HG02943 (cell line): ENCODE measurements around the gene HTRA3.

Experiments
- ATAC-seq: cut with Tn5 transposase; IDR thresholded peaks from one replicate; pipeline ENCODE4 v1.9.1; 2021; ENCODE audit warnings: mild to moderate bottlenecking, low read depth, moderate library complexity; ENCODE audit not compliant: unreplicated experiment

Gene HTRA3

DNA sequence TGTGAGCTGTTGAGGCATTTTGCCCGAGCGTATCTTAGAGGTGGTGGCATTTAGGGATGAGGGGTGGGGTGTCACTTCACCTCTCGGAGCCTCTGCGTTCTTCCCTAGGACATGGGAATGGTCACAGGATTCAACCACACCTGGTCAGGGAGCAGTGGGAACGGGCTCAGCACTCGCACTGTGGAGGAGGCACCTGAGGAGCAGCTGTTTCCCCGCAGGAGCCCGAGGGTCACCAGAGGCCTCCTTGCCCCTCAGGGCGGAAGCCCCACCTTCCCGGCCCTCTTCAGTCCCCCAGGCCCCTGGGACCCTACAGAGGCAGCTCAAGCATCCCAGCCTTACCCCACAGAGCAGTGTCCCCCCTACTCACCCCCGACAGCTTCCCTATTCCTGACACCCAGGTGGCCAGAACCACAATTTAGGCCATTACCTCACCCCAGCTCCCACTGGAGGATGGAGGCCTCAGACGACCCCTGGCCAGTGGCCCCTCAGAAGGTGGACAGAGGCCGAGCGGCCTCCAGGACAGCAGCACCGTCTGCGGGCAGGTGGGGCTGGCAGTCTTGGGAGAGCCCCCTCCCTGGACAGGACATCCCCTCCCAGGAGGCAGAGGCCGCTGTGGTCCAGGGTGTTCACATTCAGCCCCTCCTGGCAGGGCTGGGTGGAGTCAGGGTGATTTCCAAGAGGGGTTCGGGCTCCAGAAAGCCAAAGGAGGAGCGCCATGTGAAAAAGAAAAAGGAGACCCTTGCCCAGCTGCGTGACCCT is 4.2 kb upstream of the HTRA3 start:
- no peak for ATAC-seq

DNA sequence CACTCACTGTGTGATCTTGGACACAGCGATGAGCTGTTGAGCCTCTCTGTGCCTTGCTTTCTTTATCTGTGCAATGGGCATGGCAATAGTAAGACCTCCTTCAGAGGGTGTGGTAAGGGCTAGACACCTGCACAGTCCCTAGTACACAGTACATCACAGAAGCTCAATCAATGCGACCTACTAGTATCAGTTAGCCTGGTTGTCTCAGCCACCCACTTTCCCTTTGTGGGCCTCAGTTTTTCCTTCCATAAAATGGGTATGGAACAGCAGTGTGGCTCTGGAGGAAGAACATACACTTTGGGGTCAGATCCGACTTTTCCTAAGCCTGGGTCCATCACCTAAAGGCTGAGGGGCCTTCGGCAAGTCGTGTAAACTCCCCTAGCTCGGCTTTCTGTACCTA is 3.5 kb upstream of the HTRA3 start:
- ATAC-seq: no peak

DNA sequence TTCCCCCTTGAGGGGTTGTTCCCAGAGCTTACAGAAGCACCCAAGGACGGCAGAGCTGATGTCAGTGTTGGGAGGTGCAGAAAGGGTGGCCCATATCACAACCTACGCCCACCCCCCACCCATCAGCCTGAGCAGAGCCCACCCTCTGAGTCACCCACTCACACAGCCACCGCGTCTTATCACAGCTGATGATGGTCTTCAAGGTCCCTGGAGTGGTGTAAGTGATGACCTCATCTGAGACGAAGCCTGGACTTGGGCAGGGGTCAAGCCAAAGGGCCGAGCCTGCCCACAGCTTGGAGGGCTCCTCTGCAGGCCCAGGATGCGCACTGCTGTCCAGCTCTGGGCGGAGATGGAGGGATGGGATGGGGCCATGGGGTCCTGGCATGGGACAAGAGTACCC is 3.0 kb upstream of the HTRA3 start:
- ATAC-seq: no peak

DNA sequence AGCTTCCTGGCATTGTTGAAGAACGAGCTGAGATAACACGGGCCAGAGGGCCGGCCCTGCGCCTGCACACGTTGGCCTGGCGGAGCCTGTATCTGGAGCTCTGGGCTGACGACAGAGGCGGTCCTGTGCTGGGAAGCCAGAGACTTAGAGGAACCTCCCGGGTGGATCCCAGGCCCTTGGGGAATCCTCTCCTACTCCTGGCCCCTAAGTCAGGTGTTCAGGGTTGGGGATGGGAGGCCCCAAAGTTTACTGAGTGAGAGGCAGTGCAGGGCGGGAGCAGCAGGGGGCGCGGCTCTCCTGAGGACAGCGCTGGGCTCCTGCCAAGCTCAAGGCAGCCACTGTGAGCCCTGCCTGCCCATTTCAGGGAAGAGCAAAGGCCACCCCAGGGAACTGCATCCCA is 2.5 kb upstream of the HTRA3 start:
- ATAC-seq: no peak

- no peak for ATAC-seq
These were observed 1.3 kb upstream of the HTRA3 start for GRCh38 chr4:8268211-8268610.

DNA sequence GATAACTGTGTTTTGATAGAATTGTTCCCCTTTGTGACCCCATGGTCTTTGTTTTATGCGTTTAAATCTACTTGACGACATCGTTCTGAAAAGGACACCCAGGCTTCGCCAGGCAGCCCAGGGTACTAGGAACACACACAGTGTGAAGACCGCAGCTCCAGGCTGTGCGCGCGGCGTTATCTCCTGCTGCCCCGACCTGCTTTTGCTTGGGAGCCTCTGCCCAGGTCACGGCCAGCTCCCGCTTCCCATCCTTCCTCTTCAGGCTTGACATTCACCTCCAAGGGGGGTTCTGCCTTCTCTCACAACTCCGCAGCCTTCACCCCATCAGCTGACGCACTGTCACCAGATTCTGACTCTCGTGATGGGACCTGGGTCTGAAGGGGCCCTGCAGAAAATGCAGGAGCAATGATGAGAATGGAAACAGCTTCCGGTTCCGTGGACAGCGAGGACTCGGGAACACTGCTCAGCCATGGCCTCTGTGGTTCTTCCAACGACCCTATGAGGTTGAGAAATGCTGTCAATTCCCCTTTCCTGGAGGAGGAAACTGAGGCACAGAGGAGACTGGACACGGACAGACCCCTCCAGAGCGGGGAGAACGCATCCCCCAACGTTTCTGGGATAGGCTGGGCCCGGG is 536 bp upstream of the HTRA3 start:
- no peak for ATAC-seq

GRCh38 chr4:8270418-8270771 is 841 bp downstream of the HTRA3 start:
- ATAC-seq: no peak

- ATAC-seq: no peak
These were observed 1.6 kb downstream of the HTRA3 start for GRCh38 chr4:8270912-8271815.

GRCh38 chr4:8271821-8272220 is 2.3 kb downstream of the HTRA3 start:
- no peak for ATAC-seq

DNA sequence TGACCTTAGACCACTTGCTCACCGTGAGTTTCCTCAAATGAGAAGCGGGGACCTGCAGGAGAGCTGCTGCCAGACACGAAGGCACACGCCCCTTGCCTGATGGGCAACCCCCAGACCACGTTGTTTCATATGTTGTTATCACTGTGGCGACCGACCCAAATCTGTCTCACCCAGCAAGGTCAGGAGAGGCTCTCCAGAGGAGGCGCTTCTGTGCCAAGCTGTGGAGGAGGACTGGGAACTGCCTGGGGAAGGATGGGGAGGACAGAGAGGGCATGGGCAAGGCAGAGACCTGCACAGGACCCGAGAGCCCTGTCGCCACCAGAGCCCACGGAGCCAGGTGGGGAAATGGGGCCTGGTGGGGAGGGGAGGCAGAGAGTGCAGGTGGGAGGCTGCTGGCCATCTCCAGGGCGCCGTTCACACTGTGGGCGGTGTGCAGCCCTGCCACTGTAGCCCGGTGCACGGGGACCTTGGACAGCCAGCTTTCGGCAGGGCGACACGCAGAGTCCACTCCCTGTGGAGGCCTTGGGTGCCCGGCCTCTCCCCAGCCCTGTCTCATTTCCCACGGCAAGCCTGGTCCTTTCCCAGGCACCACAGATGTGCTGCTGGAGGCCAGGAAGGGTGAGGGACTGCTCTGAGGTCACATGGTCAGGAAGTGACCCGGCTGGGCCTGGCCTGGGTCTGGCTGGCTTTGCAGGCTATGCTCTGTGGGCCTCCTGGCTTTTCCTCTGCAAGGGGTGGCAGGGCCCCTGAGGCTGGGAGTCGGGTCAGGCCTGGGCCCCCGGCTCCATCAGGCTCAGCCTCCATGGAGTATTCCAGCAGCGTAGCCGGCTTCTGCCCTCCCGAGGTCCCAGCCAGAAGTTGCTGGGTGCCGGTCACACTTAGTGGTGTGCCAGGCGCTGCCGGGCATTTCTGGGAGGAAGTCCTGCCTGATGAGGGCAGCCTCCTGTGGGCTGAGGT is 3.2 kb downstream of the HTRA3 start:
- ATAC-seq: no peak

DNA sequence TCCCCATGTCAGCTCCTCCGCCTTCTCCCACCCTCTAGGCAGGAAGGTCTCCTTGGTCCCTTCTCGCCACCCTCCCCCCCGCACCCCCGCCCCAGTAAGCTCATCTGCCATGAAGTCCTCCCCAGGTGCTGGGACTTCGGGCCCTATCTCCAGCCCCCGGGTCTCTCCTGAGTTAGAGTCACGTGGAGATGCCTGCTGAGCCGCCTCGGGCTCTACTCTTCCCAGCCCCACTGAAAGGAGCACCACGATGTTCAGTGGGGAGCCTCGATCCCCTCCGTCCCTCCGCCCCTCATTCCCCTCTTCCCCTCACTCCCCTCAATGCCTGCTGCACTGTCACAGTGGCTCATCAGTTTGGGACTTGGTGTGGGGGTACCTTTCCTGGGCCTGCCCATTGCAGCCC is 3.9 kb downstream of the HTRA3 start:
- ATAC-seq: no peak

- no peak for ATAC-seq
These were observed 4.6 kb downstream of the HTRA3 start for GRCh38 chr4:8274066-8274652.

GRCh38 chr4:8274765-8275547 is 5.4 kb downstream of the HTRA3 start:
- ATAC-seq: no peak

DNA sequence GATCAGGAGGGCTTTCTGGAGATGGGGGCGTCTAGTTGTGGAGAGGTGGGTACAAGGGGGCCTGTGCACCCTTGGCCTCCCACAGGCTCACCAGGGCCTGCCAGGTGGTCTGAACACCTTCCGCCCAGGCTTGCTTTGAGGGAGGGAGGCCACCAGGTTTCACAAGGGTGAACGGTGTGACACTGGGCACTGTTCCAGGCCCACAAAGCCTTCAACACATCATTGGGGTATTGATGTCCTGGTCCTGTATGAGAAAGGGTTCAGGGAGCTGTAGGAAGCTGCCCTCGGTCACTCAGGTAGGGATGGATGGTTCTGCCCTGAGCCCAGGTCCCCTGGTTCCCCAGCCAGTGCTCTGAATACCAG is 6.0 kb downstream of the HTRA3 start:
- no peak for ATAC-seq

DNA sequence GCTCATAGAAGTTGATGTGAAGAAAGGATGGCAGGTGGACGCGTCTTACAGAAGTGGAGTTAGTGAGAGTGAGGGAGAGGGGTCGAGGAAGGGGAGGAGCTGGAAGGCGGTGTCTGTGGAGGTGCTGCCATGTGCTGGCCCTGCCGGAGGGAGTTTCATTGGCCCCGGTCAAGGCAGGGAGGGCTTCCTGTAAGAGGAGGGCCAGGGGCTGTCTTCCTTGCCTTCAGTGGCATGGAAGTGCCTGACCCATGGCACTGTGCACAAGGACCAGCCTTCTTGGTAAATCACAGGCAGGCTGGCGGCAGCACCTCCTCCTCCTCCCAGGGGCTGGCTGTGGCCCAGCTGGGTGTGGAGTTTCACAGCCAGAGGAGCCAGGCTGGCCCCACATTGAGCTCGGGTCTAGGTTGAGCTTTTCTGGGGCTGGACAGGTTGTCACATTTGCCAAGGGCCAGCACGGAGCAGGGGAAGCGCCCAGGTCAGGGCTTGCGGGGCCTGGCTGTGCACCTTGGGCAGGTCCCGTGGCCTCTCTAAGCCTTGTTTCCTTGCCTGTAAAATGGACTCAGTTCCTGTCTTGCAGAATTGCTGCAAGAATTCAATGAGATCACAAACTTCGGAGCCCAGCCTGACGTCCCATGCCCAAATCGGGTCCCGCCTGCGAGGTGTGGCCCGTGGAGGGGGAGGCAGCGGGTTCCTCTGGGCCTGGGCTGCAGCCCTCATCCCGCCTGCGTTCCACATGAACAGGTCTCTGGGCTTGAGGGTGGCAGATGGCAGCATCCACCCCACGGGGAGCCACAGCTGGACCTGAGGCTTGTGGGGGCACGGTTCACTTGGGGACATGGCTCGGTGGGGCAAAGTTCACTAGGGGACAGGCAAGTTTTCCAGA is 7.0 kb downstream of the HTRA3 start:
- ATAC-seq: no peak

- ATAC-seq: no peak
These were observed 7.9 kb downstream of the HTRA3 start for GRCh38 chr4:8277356-8278008.

DNA sequence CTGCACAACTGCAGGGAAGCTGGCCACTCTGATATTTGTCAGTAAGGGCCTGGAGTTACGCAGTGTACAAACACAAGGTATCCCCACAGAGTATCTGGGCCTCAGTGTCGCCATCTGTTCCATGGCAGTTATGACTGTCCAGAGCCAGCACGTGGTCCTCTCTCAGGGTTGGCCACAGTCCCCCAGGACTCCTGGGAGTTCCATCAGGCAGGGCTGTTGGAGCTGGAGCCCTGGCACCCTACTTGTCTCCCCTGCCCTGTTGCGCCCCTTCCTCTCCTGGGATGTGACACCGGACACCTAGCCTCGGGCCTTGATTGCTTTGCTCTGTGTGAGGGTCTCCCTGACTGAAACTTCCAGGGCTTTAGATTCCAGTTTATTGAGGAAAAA is 8.4 kb downstream of the HTRA3 start:
- ATAC-seq: no peak
